Activated CD4-positive, alpha-beta T cell treated with anti-CD3 and anti-CD28 coated beads for 4 hours (primary cell): ENCODE data around the gene EML1.

ENCODE experiments used
- DNase-seq, 2 donors: peaks; one replicate each; pipeline ENCODE4 v3.0.0-alpha.2; 2020

EML1 gene

DNA sequence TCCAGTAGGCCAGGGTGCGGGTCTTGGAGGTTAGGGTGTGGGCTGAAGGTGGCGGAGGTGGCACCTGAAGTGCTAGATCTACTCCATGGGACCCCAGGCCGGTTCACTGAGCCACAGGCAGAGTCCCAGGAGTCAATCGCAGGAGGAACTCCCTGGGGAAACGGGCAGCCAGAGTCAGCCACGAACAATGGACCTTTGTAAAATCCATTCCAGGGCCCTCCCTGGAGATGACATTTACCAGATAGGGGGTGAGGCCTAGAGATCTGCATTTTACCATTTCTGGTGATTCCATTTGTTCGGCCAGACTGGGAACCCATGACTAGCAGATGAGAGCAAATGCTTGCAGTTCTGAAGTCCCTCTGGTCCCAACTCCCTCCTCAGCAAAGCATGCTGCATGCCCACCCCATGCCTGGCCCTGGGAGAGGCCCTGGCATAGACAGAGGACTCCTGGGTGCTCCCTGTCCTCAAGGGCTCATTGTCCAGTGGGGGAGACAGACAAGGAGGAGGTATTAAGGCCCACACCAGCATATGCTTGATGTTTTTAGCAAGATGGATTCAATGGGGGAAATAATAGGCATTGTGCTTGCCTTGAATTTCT lies 115.5 kb downstream of the EML1 start:
- DNase-seq: no peak

DNA sequence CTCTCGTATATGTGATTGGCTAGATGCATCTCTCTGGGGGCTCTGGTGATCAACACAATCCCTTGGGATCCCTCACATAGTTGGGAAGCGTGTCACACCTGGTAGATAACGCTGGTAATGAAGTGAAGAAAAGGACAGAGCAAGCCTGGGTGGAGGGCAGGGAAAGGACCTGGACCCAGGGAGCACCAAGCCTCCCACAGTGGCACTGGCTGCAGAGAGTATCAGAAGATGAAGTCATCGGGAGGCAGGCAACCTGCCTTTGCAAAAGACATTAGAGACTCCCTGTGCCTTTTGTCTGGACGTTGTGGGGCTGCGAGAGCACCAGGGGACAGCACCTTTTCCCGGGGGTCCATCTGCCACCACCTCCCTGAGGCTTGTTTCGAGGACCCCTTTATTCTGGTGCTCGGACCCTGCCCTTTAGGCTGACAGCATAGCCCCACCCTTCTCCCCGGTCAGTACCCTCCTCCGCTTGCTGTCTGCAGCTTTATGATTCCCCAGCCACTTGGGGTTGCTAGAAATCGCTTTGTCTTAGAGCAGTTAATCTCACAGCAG lies 116.4 kb downstream of the EML1 start:
- DNase-seq: no peak

DNA sequence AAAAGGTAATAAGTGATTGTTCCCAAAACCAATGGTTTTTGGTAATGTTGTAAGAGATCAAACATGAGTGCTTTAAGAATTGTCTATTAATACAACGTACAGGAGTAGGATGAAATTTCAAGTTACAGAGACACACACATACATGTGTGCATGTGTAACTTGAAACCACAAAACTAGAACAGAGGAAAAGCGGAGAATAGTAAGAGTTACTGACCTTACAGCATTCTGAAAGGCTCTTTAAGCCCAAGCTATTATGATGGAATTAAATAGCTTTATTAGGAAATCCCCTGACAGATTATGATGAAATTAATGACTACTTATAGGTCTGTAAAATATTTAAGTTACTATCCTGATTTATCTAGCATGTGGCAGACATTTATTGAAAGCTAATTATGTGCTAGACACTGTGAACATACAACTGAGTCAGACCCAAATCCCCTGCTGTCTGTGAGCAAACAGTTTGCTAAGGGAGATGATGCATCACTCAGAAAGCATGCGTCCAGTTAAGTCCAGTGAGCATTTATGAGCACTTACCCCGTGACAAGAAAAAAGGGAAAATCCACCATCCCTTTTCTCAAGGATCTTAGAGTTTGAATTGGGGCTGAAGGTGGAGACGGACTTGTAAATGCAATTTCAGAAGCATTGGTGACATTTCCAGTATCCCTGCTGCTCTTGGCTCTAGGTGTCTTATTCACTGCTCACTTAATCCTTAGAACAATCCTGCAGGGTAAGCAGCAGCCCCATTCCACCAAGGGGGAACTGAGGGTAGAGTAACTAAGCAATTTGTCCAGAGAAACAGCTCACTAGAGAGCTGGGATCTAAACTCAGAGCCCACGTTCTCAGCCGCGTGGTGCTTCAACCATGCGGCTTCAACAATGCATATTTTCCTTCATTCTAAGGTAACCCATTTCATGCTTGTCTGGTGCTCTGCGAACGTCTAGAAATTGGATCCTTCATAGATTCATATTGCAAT lies 117.4 kb downstream of the EML1 start:
- DNase-seq: no peak

DNA sequence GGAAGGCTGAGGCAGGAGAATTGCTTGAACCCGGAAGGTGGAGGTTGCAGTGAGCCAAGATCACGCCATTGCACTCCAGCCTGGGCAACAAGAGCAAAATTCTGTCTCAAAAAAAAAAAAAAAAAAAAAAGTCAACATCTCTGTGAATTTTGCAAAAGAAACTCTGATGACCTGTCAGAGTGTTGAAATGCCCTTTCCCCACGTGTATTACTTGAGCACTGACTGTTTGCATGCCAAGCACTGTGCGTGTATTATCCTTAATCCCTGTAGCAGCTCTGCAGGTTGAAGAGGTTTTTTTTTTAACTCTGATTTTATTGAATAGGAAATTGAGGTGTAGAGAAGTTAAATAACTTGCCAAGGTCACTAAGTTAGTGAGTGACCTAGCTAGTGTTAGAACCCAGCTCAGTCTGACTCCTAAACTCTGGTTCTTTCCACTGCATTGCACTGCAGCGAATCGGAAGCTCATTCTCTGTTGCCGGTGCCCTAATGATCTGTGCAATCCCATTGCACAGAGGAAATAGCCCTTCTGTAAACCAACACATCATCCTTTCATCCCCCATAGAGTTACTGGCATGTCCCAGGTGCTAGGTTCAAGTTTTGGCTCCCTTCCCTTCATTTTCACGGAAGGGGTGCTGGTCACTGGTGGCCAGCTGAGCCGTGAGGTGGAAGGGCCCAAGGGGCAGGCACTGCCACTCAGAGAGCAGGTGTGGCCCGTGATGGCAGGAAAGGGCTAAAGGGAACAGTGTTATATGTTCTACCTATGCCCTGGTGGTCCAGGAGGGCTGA lies 122.3 kb downstream of the EML1 start:
- DNase-seq: no peak

DNA sequence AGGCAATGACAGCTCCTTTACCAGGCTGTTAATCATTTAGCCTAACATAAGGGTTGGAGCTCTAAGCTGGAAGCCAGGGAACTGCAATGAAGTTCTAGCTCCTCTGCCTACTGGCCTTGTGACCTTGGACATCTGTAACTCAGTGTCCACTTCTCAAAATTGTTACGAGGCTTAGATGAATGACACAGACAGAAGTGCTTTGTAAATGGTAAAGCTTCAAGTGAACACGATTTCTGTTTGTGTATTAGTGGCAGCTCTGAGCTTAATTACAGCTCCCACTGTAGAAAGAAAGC lies 122.8 kb downstream of the EML1 start:
- no peak for DNase-seq

- no peak for DNase-seq
Observed at GRCh38 chr14:99918781-99919180, 125.6 kb downstream of the EML1 start.

- DNase-seq: no peak
Observed at GRCh38 chr14:99921425-99921824, 128.2 kb downstream of the EML1 start.

GRCh38 chr14:99924379-99924778 lies 131.2 kb downstream of the EML1 start:
- DNase-seq: no peak

DNA sequence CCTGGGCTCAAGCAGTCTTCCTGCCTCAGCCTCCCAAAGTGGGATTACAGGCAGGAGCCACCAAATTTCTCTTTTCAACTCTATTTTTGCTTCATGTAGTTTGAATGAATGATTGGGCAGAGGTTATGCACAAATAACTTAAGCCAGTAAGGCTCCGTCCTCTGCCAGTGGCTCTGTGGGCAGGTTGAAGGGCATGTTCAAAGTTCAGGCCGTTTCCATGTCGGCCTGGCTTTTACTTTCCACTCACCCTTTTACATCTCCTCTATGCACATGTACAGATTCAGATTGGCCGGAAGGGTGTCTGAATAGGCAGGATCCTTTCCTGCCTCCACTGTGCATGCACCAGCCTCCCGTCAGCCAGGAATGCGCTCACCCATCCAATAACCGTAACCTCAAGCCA lies 132.3 kb downstream of the EML1 start:
- DNase-seq: no peak

DNA sequence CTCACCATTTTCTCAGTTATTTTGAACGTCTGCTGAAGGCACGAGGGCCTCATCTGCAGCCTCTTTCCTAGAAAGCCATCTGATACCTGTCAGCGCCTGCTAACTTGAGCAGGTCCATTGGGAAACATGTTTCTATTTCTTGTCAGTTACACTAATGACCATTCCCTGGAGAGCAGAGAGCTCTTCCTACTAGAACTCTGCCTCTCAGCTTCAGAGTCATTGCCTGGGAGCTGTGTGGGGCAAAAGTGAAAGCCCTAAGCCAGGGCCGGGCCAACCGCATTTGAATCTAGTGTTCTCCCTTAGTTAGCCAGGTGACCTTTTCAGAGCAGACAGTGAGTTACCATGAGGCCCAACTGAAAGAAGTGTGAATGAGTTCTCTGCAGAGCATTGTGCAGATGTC lies 135.8 kb downstream of the EML1 start:
- DNase-seq: no peak

DNA sequence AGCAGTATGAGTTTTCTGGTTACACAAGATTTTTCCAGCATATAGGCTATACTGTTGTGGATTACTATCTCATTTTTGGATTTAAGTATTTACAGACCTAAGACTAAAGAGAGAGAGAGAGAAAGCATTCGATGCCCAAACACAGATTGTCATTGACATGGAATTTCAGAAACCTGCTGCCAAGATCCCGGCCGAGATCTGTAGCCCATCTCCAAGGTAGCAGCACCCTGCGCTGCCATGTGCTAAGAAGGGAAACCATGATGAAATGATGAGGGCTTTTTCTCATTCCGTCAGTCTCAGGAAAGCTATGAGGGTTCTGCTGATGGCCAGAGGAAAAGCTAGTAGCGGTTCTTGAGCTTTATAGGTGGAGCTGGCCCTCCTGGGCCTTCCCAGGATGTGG lies 136.4 kb downstream of the EML1 start:
- DNase-seq: no peak

GRCh38 chr14:99930420-99931274 lies 137.4 kb downstream of the EML1 start:
- DNase-seq: no peak

GRCh38 chr14:99931308-99931707 lies 138.1 kb downstream of the EML1 start:
- DNase-seq: no peak

DNA sequence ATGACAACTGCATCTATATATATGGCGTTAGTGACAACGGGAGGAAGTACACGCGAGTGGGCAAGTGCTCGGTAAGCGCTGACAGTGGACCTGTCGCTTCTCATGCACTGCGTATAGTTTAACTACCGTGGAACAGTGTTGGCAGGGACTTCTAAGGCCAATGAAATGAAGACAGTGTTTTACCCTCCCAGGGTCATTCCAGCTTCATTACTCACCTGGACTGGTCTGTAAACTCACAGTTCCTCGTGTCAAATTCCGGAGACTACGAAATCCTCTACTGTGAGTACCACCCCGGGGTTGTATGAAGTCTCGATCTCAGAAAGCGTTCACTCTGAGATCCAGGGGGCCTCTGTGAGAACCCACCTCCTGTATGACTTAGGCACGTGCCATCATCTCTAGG lies 142.8 kb downstream of the EML1 start:
- DNase-seq: no peak

DNA sequence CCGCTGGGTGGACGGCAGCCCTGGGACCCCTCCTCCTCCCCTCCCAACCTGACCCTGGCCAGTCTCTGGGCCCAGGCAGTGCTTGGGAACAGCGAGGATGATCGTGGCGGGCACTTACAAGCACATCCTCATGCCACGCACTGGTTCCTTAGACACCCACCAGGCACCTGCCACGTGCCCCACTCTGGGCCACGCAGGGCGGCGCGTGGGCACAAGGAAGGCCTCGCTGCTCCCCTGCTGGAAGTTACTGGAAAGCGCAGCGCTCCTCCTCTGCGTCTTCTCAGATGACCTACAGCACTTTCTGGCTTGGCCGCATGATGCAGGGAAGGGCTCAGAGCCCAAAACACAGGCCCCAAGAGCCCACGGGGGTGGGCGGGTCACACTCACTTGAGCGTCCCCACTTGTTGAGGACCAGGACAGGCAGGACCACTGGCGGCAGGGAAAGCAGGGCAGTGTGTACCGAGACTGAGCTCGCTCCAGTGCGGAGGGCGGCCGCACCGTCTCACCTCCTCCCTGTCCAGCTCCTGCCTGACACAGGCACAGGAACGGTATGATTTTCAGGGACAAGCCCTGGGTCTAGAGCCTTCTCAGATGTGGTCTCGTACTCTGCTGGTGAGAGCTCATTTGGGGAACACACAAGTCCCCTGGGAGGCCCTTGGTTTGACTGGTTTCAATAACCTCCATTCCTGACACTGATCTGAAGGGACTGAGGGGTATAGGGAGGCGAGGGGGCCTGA lies 143.7 kb downstream of the EML1 start:
- no peak for DNase-seq

- no peak for DNase-seq
Observed at GRCh38 chr14:99937475-99938244, 144.4 kb downstream of the EML1 start.

- DNase-seq: no peak
Observed at GRCh38 chr14:99938376-99938775, 145.2 kb downstream of the EML1 start.

DNA sequence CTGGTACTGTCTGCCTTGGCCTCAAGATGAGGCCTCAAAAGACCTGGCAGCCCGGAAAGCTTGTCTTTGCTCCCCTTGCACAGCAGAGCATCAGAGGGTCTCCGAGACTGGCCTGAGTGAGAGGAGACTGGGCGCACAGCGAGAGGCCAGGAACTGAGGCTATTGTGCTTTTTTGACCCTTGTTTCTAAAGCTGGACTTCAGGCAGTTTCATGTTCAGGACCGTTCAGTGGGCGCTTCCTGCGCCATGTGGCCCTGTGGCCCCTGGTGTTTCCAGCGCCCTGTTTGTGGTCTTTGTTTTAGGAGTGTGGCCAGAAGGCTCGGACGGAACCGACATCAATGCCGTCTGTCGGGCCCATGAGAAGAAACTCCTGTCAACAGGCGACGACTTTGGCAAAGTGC lies 145.7 kb downstream of the EML1 start:
- DNase-seq: no peak

DNA sequence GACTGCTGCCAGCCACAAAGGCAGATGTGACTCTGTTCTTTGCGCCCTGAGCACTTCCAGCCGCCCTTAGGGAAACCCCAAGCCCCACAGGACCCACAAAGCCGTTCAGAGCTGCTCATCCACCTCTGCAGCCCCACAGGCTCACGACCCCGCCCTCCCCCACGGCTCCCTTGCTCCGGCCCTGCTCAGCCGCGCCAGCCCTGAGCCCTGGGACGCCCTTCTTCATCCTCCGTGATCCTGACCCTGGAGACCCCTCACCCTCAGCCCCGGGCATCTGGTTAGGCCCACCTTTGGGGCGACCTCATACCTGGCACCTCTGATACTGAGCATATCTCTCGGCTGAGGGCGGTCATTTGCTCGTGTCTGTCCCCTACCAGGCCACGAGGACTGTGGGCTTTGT lies 146.2 kb downstream of the EML1 start:
- DNase-seq: no peak

DNA sequence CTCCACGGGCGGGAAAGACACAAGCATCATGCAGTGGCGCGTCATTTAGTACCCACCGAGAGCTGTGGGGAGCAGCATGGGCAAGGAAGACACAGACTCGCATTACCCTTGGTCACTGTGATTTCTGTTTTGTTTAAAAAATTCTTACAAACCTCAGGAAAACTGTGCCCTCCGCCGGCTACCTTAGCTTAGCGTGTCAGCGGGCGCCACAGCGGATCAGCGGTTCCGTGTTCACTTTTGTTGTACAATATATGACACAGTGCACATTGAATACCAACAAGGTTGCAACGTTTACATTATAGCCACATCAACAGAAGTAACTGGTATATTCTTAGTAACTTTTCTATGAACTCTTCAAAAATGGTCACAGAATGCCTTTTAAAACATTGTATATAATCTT lies 146.9 kb downstream of the EML1 start:
- DNase-seq: no peak

GRCh38 chr14:99941211-99941610 lies 148.0 kb downstream of the EML1 start:
- no peak for DNase-seq
